Hematopoietic multipotent progenitor cell treated with erythropoietin and hydrocortisone succinate and interleukin-3 and kit ligand, for 17 days (in vitro differentiated cells): ENCODE measurements around the gene RNASE12.
"Not testable (repeated sequence)": the region's sequence is repeated elsewhere in the genome, so short reads cannot be mapped to it uniquely, and the experiment has no call there.

ENCODE experiments used
- DNase-seq: peaks from one replicate; pipeline ENCODE4 v3.0.0-alpha.2; 2015; ENCODE audit warnings: low spot score

Gene RNASE12

DNA sequence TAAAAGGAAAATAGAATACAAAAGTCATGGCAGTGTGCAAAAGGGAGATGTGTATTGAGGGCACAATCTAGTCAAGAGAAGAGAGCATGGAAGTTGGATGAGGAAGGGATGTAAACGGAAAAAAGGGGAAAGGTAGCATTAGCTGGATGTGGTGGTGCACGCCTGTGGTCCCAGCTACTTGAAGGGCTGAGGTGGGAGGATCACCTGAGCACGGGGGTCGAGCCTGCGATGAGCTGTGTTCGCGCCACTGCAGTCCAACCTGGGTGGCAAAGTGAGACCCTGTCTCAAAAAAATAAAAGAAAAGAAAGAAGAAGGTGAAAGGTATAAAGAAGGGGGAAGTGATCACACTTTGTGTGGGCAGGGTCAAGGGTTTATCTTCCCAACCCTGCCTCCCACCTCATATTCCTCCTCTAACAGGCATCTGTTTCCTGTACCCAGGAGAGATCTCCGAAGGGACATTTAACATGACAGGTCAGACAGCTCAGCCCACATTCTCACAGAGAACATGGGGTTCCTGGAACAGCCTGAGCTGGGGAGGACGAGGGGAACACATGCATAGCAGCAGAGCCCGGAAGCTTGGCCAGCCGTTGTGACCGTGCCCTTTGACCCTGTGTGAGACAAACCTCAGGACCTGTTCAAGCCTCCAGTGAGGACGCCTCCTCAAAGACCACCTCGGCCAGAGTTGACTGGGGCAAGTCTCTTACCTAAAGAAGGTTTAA, 12.2 kb downstream of the RNASE12 start:
- no peak for DNase-seq

DNA sequence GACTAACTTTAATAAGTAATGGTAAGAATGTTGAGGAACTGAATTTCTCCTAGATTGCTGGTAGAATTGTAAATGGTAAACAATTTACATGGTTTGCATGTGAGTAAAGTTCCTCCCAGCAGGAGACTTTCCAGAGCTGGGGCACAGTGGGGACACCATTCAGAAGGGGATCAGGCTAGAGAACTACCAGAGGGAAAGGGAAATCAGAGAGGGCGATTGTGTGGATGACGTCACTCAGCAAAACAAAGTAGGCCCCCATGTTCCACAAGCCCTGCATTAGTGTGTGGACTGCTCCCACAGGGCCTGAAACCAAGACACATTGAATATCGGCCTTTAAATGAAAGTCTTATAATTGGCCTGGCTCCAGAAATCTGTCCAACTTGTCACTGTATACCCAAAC, 12.9 kb downstream of the RNASE12 start:
- DNase-seq = no peak

DNA sequence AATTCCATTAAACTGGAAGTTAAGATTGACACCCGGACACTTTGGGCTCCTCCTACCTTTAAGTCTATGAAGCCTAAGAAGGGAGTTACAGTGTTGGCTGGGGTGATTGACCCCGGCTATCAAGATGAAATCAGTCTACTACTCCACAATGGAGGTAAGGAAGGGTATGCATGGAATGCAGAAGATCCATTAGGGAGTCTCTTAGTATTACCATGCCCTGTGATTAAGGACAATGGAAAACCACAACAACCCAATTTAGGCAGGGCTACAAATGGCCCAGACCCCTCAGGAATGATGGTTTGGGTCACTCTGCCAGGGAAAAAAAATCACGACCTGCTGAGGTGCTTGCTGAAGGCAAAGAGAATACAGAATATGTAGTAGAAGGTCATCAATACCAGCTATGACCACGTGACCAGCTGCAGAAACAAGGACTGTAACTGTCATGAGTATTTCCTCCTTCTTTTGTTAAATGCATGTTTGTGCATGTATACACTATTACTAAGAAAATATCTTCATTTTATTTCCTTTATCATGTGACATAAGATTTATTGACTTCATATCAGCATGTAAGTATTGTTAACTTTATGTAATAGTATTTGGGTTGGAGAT, 18.7 kb downstream of the RNASE12 start:
- not testable (repeated sequence) for DNase-seq

DNA sequence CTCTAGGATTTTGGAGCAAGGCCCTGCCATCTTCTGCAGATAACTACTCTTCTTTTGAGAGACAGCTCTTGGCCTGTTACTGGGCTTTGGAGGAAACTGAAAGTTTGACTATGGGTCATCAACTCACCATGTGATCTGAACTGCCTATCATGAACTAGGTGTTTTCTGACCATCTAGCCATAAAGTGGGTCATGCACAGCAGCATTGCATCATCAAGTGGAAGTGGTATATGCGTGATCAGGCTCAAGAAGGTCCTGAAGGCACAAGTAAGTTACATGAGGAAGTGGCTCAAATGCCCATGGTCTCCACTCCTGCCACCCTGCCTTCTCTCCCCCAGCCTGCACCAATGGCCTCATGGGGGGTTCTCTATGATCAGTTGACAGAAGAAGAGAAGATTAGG, 20.5 kb downstream of the RNASE12 start:
- not testable (repeated sequence) for DNase-seq

DNA sequence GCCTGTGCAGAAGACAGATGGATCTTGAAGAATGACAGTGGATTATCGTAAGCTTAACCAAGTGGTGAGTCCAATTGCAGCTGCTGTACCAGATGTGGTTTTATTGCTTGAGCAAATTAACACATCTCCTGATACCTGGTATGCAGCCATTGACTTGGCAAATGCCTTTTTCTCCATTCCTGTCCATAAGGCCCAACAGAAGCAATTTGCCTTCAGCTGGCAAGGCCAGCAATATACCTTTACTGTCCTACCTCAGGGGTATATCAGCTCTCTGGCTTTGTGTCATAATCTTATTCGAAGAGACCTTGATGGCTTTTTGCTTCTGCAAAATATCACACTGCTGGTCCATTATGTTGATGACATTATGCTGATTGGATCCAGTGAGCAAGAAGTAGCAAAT, 21.3 kb downstream of the RNASE12 start:
- DNase-seq = not testable (repeated sequence)

DNA sequence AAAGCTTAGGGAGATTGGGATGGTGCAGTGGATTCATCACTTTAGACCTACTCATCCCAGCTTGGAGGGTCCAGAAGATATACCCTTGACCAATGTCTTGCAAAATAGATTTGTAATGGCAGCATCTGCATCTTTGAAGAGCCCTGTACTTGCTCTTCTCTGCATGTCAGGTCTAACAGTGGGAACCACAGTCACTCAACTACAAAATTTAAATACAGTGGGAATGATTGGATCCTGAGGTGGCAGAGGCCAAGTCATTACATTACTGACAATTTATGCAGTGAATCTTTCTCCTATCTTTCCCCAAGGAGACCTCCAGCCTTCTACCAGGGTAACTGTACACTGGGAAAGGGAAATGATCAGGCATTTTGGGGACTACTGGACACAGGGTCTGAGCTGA, 22.1 kb downstream of the RNASE12 start:
- no peak for DNase-seq

DNA sequence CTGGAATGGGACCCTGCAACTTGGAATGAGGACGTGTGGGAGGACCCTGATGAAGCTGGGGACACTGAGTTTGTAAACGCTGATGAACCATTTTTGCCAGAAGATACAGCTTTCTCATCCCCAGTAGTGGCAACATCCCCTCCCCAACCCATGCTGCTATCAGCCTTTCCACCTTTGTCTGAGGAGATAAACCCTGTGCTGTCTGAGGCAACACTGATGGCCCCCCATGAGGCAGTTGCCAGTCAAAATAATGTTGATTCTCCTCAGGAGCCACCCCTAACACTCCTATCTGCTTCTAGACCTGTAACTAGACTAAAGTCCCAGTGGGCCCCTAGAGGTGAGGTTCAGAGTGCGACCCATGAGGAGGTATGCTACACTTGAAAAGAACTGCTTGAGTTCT, 22.8 kb downstream of the RNASE12 start:
- DNase-seq = no peak

DNA sequence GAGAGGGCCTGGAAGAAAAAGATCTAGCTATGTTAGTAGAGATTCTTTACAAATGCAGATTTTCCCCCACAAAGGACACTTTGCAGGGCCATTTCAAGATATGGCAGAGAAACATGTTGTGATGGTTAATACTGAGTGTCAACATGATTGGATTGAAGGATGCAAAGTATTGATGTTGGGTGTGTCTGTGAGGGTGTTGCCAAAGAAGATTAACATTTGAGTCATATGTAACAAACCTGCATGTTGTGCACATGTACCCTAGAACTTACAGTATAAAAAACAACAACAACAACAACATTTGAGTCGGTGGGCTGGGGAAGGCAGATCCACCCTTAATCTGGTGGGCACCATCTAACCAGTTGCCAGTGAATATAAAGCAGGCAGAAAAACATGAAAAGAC, 24.0 kb downstream of the RNASE12 start:
- not testable (repeated sequence) for DNase-seq

DNA sequence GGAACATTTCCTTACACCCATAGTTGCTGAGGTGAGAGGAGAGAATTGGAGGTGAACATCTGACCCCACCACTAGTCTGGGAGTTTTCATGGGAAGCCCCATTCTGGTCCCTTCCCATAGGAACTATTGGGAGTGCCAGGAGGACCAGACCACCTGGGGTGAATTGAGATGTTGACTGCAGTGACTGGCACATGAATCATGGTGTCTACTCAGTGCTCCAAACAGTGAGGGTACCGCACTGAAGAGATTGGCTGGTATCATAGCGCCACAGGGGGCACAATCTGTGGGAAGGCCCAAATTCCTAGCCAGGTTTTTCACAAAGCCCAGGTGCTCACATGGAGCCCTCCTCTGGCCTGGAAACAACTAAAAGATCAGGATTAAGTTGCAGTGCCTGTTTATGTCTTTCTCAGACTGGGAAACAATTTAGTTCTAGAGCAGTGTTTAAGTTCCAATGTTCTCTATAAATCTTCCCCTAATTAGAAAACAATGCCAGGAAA, 26.6 kb downstream of the RNASE12 start:
- no peak for DNase-seq

DNA sequence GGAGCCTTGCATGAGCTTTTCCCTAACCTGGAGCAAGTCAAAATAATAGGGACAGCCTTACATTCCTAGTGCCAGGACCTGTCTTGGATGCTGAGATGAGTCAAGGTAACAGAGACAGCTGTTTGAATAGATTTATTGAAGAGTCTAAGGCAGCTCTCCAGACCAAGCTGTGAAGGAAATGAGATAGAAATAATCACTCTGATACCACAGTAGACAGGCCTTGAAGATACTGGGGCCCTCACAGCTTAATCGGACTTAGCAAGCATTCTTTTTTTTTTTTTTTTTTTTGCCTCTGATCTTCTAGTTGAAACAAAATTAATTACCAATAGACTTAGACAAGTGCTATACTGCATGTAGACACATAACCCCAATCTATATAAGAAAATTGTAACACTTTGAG, 27.2 kb downstream of the RNASE12 start:
- DNase-seq = no peak

DNA sequence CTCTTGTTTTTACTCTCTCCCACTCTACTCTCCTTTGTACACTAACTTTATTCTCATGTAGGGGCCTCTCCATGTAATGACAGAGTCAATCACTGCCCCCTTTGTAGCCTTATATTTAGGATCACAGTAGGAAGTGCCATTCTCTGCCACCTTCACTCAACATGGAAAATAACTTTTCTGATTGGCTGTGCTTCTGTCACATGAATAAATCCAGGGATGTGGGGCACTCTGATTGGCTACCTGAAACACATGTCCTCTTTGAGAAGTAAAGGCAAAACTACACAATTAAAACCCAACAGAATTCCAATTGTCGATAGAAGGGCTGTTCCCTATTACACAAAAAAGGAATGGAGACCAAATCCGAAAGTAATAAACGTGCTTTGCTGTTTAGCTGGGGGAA, 30.2 kb downstream of the RNASE12 start, which contains the start of gene RNASE9:
Gene RNASE9, minus strand, starts transcription at position 87 of the 400 bp plus-strand sequence.
- no peak for DNase-seq

DNA sequence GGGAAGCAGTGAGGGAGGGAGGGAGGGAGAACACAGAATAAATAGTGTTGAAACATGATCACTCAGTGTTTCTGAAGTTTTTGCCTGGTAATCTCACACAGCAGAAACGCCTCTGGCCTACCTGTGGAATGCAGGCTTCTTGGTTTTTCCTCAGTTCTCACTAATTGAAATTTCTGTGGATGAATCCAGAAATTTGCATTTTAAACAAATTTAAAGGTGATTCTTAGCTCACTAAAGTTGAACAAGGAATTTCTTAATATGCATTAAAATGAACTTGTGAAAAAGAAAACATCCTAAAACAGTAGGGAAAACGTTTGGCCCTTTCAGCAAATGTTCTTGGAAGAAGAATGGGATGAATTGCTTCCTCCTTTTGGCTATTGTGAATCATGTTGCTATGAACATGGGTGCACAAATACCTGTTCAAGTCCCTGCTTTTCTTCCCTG, 31.7 kb downstream of the RNASE12 start:
- DNase-seq = no peak

DNA sequence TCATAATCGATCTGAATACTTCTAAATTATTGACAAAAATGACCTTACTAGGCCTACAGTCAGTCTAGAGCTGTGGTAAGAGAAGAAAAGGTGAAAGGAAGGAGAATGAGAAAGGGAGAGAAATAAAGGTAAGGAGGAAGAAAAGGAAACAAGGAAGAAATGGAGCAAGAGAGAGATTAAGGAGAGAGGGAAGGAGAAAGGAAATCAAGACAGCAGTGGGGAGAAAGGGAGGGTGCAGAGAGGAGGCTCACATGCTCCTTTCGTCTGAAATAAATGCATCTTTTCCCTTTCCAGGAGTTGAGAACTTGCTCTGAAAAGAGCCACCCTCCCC, 34.0 kb downstream of the RNASE12 start:
- no peak for DNase-seq

DNA sequence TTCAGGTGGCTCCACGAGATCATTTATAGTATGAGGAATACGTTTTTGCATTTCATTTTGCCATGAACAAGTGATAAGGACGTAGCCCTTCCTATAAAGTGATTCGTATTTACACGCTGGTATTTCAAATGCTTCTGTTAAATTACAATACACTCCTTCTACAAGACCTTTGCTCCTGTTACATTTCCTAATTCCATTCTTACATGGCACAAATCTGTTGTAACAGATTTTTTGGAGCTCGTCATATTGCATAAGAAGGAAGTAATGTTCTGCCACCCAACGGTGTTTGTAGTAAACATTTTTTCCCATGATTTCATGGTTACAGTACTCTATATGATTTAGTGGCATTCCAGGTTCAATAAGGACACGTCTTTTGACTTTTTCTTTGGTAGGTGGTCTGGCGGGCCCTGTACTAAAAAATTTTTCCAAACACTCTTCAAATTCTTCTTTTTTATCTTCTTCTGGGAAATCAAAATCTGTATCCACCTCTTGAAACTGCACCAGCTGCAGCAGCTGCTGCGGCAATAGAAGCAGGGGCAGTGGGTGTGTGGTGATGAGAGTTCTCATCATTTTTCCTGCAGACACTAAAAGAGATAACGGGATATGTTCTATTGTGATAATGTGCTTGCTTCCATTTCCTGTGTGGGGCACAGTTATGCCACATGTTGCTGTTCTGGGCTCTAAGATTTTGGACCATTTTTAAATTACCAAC, 34.5 kb downstream of the RNASE12 start:
- DNase-seq = no peak

DNA sequence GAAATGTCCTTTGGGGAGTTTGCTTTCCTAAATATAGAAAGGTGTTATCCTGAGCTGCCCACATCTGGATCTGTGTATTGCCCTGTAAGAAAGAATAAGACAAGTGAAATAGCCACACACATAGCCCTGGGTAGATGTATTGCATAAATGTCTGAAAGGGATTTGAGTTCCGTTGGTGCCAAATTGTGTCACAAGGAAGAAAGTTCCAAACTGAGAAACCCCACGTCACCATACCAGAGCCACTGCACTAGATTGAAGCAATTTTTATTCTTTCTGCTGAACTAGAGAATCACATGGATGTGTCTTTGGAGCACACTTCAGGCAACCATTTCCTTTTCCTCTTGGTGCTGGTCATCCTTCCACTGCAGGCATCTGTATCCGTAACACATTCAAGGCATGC, 35.3 kb downstream of the RNASE12 start:
- DNase-seq = no peak

DNA sequence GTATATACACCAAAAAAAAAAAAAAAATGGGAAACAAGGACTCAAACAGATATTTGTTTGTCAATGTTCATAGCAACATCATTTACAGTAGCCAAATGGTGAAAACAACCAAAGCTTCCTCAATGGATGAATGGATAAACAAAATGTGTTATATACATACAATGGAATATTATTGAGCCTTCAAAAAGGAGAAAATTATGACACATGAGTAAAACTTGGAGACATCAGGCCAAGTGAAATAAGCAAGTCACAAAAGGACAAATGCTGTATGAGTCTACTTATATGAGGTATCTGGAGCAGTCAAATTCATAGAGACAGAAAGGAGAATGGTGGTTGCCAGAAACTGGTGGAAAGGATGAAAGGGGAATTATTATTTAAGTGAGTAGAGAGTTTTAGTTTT, 38.2 kb downstream of the RNASE12 start:
- DNase-seq = no peak

DNA sequence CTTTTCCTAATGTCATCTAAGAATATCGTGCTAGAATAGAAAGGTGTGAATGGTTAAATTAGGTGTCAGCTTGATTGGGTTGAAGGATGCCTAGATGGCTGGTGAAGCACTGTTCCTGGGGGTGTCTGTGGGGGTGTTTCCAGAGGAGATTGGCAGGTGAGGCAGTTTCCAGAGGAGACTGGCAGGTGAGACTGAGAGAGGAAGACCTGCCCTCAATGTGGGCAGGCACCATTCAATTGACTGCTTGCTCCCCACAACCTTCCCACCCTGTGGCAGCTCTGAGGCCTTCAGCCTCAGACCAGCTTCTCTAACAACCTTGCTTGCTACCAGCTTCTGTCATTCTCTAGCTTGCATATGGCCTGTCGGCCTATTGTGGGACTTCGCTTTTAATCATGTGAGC, 39.6 kb downstream of the RNASE12 start:
- DNase-seq = no peak

DNA sequence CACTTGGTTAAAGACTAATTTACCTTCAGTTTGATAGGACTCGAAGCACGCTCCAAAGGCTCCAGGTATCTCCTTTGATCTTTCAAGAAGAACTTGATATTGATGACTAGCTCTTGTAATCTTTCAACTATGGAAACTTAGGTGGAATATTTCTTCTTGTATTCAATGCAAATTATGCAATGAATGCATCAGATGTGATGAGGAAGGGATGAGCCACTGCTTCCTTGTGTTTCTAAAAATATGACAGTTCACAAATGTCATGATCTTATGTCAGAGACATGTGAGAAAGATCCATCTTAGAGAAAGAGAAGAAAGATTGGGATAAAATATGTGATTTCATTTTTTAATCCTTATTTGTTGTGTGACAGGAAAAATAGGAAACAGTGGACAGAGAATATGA, 40.2 kb downstream of the RNASE12 start:
- DNase-seq = no peak

DNA sequence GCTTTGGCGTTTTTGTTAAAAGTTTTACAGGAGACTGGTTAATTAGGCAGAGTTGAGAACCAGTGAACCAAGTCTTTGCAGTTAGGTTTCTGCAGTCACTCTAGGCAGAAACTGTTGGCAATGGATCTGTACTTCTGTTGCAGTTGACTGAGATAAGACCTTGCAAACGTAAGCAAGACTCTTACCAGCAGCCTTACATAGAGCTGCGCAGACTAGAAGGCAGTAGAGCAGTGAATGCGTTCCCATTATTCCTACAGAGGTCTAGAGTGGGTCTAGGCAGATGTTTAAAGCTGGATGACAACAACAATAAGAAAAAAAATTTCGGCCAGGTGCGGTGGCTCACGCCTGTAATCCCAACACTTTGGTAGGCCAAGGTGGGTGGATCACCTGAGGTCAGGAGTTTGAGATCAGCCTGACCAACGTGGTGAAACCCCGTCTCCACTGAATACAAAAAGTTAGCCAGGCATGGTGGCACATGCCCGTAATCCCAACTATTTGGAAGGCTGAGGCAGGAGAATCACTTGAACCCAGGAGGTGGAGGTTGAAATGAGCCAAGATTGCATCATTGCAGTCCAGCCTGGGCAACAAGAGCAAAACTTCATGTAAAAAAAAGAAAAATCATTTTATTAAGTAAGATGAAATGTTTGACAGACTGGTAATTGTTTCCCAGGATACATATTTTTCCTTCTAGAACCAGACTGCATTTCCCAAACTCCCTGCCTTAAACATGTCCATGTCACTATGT, 42.6 kb downstream of the RNASE12 start:
- DNase-seq = no peak

DNA sequence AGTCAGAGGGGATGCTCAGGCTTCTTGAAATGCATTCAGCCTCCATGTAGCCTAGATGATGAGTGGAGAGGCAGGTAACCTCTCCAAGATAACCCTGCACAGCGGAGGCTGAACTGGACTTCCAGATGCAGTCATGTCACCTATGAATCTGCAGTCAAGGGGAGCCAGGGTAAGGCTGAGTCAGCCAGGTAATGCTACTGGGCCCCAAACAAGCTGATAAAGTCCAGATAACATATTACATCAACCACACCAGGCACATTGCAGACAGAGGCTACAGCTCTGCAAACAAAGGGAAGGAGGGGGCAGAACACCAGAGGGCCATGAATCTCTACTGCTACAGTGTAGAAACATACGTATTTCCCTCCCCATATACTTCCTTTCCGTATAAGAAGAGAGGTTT, 44.3 kb downstream of the RNASE12 start:
- no peak for DNase-seq
